Measurements from ENCODE around the gene INSL3.

The INSL3 gene

DNA sequence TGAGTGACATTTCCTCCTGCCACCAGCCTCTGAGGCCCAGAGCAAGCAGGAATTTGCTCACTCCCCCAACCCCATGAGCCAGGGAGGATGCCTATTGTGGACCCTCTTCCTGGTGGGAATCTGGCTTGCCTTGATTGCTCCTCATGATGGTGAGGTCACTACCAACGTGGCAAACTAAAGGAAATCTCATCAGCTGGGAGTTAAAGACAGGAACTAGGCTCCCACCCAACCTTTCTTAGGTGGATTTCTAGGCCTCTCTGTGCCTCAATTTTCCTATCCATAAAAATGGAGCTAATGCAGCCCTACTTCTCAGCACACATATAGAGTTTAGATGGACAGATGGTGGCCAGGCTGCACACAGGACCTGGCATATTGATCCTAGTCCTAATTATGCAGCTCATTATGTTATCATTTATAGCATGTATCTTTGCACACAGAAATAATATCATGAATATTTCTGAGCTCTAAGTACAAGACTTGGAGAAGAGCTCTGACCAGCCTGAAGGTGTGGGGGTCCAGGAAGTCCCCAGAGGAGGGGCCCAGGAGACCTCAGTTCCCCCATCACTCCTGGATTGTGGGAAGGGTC, 24.4 kb downstream of the INSL3 start:
- Histone ChIP-seq H3K27me3 (ENCODE audit: insufficient read depth, low read depth) (peaks cover 49% of the 10 kb centered on the region), H2AFZ (ENCODE audit: low read depth) (no peak overlapping the region), H3K79me2 (ENCODE audit: insufficient read depth, low read depth) (no peaks in the 10 kb centered on the region), H3K27ac (no peak overlapping the region), H3K4me3 (IDR thresholded peaks at IDR 0.05; ENCODE audit: insufficient read depth, low read depth, low read length) (no peak overlapping the region), H3K4me2 (no peak overlapping the region), H3K36me3 (ENCODE audit: insufficient read depth) (no peaks in the 10 kb centered on the region), H3K4me1 (ENCODE audit: low read depth, poor library complexity, severe bottlenecking) (no peaks in the 10 kb centered on the region), H4K20me1 (ENCODE audit: insufficient read depth) (no peaks in the 10 kb centered on the region), H3K9ac (no peak overlapping the region)
- TF ChIP-seq CTCF (conservative IDR thresholded peaks at IDR 0.05; ENCODE audit: low read depth, low read length): no peak

DNA sequence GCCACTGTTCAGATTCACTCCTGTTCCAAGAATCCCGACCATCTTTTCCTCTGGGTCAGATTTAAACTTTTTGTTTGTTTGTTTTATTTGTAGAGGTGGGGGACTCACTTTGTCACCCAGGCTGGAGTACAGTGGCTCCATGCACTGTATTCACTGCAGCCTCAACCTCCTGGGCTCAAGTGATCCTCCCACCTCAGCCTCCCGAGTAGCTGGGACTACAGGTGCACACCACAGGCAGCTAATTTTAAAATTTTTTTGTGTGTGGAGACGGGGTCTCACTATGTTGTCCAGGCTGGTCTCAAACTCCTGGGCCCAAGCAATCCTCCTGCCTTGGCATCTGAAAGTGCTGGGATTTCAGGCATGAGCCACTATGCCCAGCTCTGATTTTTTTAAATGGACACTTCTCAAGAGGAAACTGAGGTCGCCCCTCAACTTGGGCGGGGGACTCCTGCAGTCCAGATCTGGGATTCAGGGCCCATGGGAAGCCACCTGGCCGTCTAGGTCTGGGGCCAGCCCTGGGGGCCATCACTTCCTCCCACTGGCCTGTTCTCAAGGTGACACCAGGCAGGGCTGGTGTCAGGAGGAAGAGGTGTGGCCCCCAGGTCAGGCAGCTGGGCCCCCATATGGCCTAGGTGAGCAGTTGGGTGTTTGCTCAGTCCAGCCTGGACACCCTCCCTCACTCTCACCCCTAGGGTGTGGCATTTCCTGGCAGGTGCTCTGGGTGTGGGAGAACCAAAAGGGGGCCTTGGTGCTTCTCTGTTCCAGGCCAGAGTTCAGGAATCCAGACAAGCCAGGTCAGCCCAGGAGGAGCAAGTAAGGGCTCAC, 25.1 kb downstream of the INSL3 start:
- no peak for TF ChIP-seq CTCF (conservative IDR thresholded peaks at IDR 0.05; ENCODE audit: low read depth, low read length)
- Histone ChIP-seq H2AFZ (ENCODE audit: low read depth) (no peak overlapping the region), H3K36me3 (ENCODE audit: insufficient read depth) (no peaks in the 10 kb centered on the region), H3K4me3 (IDR thresholded peaks at IDR 0.05; ENCODE audit: insufficient read depth, low read depth, low read length) (no peak overlapping the region), H3K27ac (no peak overlapping the region), H3K79me2 (ENCODE audit: insufficient read depth, low read depth) (no peaks in the 10 kb centered on the region), H3K27me3 (ENCODE audit: insufficient read depth, low read depth) (peaks cover 42% of the 10 kb centered on the region), H3K9ac (no peak overlapping the region), H4K20me1 (ENCODE audit: insufficient read depth) (no peaks in the 10 kb centered on the region), H3K4me1 (ENCODE audit: low read depth, poor library complexity, severe bottlenecking) (no peaks in the 10 kb centered on the region), H3K4me2 (no peak overlapping the region)

DNA sequence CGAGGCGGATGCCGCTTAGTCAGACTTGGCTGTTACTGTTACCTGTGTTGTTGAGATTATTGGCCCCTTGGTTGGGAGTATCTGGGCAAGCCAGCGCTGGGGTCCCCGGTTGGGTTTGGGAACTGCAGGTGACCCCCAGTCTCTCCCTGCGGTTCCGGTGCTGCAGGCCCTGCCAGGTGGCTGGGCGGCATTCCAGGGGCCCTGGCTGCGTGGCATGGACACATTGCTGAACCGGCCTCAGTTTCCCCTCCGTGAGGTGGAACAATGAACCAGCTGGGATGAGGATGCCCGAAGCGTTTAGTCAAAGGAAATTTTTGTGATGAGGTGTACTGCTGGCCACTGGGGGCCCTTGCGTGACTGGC, 25.8 kb downstream of the INSL3 start:
- H3K4me1 ChIP-seq (ENCODE audit: low read depth, poor library complexity, severe bottlenecking): no peaks in the 10 kb centered on the region
- H2AFZ ChIP-seq (ENCODE audit: low read depth): no peak overlapping the region
- no peaks in the 10 kb centered on the region for H4K20me1 ChIP-seq (ENCODE audit: insufficient read depth)
- H3K36me3 ChIP-seq (ENCODE audit: insufficient read depth): no peaks in the 10 kb centered on the region
- H3K27me3 ChIP-seq (ENCODE audit: insufficient read depth, low read depth): peaks cover 37% of the 10 kb centered on the region
- no peak overlapping the region for H3K9ac ChIP-seq
- no peaks in the 10 kb centered on the region for H3K79me2 ChIP-seq (ENCODE audit: insufficient read depth, low read depth)
- TF ChIP-seq CTCF (conservative IDR thresholded peaks at IDR 0.05; ENCODE audit: low read depth, low read length): no peak
- H3K27ac ChIP-seq: no peak overlapping the region
- H3K4me3 ChIP-seq (IDR thresholded peaks at IDR 0.05; ENCODE audit: insufficient read depth, low read depth, low read length): no peak overlapping the region
- no peak overlapping the region for H3K4me2 ChIP-seq

- Histone ChIP-seq H4K20me1 (ENCODE audit: insufficient read depth) (no peaks in the 10 kb centered on the region), H3K9ac (no peak within 1 kb of the TSS), H3K36me3 (ENCODE audit: insufficient read depth) (no peaks in the 10 kb centered on the region), H3K4me2 (no peak within 1 kb of the TSS), H3K27ac (no peak within 1 kb of the TSS), H3K79me2 (ENCODE audit: insufficient read depth, low read depth) (no peaks in the 10 kb centered on the region), H3K4me1 (ENCODE audit: low read depth, poor library complexity, severe bottlenecking) (no peaks in the 10 kb centered on the region), H3K4me3 (IDR thresholded peaks at IDR 0.05; ENCODE audit: insufficient read depth, low read depth, low read length) (no peak within 1 kb of the TSS), H3K27me3 (ENCODE audit: insufficient read depth, low read depth) (peaks cover 33% of the 10 kb centered on the region), H2AFZ (ENCODE audit: low read depth) (no peak within 1 kb of the TSS)
- no peak for TF ChIP-seq CTCF (conservative IDR thresholded peaks at IDR 0.05; ENCODE audit: low read depth, low read length)
Observed at GRCh38 chr19:17794731-17795494, 26.4 kb downstream of the INSL3 start, which contains the start of gene B3GNT3. Gene B3GNT3 (plus strand): TSS chr19:17795138. CDS start chr19:17807808, 12,670 bp downstream.

All from KMS-11 (cell line).